GM19438 (cell line): Measurements from ENCODE around the gene SPTB.

Experiments used
- ATAC-seq: cut with Tn5 transposase; IDR thresholded peaks from one replicate; pipeline ENCODE4 v1.9.1; 2021; ENCODE audit warnings: low read depth; ENCODE audit not compliant: unreplicated experiment

The SPTB gene

DNA sequence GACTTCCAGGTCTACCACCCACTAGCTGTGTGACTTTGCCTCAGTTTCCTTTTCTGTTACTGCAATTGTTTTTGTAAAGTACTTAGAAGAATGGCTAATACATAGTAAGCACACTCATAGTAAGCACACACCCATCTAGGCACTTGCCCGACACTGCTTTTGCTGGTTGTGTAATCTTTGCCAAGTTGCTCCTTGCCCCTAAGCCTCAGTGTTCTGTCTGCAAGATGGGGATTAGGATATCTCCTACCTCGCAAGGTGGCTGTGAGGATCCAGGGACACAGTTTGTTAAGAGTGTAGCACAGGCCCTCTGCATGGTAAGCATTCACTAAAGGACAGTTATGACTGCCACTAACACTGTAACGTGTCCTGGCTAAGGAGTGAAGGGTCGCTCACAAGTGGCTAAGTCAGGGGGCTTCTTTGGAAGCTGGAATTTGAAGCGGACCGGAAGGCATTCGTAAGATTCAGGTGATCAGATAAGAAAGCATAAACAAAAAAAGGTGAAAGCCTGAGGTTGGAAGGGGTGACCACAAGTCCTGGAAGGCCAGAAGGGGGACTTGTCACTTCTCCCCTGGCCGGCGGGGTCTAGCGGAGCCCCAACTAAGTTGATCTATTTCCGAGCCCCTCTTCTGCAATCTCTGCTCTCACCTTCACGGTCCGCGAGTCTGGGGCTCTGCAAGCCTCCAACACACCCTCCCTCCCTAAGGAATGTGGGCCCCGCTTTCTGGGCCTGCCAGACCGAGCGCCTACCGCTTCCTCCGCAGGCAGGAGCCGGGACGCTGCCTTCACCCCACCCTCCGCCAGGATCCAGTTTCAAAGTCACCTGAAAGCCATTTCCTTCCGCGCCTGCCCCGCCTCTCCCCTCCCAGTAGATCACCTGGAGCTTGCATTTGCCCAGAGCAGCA, 177.0 kb downstream of the SPTB start:
- no peak for ATAC-seq

DNA sequence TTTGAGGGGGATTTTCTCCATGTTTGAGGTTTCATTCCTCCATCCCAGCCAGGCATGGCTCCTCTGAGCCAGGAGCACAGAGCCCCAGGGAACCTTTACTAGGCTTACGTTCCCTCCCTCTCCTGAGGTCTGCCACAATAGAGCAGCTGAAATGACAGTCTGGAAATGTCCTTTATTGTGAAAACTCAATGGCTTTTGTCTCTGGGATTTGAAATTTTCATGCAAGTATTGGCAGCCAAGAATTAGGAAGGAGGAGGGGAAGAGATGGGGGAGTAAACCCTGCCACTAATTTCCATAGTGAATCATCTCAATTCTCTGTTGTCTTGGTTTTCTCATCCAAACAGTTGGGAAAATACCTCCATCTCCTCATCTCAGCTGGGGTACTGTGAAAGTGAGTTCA, 178.0 kb downstream of the SPTB start:
- ATAC-seq, result no peak

DNA sequence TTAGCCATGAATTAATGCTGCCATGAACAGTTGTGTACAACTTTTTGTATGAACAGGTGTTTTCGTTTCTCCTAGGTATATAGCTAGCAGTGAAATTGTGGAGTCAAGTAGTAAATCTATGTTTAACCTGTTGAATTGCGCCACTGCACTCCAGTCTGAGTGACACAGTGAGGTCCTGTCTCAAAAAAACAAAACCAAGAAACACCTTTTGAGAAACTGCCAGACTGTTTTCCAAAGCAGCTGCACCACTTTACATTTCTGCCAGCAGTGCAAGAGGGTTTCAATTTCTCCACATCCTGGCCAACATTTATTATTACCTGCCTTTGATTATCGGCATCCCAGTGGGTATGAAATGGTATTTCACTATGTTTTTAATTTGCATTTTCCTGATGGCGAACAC, 178.8 kb downstream of the SPTB start:
- ATAC-seq, result no peak

DNA sequence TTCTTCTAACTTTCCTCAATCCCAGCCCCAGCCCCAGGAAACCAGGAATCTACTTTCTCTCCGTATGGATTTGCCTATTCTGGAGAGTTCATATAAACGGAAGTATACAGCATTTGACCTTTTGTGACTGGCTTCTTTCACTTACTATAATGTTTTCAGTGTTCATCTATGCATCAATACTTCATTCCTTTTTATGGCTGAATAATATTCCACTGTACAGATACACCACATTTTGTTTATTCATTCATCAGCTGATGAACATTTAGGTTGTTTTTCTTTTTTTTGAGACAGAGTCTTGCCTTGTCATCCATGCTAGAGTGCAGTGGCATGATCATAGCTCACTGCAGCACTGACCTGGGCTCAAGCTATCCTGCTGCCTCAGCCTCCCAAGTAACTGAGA, 179.4 kb downstream of the SPTB start:
- ATAC-seq, result no peak

DNA sequence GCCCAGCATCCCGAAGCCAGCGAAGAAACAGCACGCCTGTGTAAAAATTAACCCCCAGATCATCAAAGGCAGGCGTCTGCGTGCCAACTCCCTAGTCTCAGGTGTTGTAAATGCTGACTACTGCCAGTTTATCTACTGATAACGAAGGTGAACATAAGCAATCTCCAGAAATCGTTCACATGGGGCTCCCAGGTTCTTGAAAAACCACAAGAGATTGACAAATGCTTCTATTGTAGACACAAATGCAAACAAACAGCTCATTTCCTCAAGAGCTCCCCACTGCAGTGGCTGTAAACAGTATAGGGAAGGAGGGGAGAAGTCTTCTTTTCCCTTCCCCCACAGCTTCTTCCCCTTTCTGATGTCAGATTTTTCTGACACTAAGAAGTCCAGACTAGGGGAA, 180.8 kb downstream of the SPTB start:
- ATAC-seq, result no peak

DNA sequence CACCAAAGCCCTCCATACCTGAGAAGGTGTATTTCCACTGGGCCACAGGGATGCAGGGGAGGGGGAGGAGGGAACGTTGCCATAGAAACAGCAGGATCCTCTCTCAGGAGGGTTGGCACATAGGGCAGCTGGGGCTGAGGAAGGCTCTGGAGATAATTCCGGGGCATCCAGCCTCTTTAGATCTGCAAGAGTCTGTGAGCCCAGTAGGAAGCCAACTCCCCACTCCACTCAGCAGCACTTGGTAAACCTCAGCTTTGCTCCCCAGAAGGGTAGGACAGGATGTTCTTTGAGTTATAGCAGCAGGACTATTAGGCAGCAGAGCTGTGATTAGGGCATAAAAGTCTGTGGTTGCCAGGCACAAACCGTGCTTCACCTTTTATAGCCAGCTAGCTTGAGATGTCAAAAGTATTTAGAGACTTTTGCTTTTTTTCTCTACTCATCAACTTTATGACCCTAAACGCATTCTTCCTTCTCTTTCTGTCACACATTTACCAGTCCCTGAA, 183.3 kb downstream of the SPTB start:
- no peak for ATAC-seq
